Frontal cortex (tissue), 4 donors: ENCODE data around the gene BAIAP2L2. TPM values are rescaled to one million over a fixed set of nuclear protein-coding genes. Genes with fewer than 3 reads are reported as not detected.
"Not testable (repeated sequence)": the region's sequence is repeated elsewhere in the genome, so short reads cannot be mapped to it uniquely, and the experiment has no call there.

Experiments
- DNase-seq, 2 donors: peaks; one replicate each; pipeline ENCODE4 v3.0.0; 2012; ENCODE audit warnings: low spot score in 2 of 2
- FAIRE-seq: peaks from 2 replicates; lab custom pipeline; 2012; peaks lifted over from hg19 to GRCh38; lab: Jason Lieb, UNC
- total RNA-seq: library from RNA; depleted of rRNA; stranded (reverse); fragments of >200 nt; gene quantifications from one replicate; pipeline ENCODE4 v1.2.3, GENCODE V29; 2014
- donor health status: control.
- donor health status: control.
- donor health status: control.

BAIAP2L2 gene
- total RNA-seq, 1 donor from 2014 or later, result under 0.01 TPM

GRCh38 chr22:38085501-38085900 is 25.0 kb downstream of the BAIAP2L2 start:
- FAIRE-seq (no peak), DNase-seq (no peak)

- no peak for DNase-seq
- no peak for FAIRE-seq
Measured at GRCh38 chr22:38085056-38085455, 25.4 kb downstream of the BAIAP2L2 start.

GRCh38 chr22:38083931-38084631 is 26.4 kb downstream of the BAIAP2L2 start, which contains the start of gene SLC16A8:
SLC16A8 (minus strand) TSS chr22:38084184; CDS start chr22:38082873, 1,311 bp downstream.
- DNase-seq (no peak), FAIRE-seq (no peak)

GRCh38 chr22:38082986-38083710 is 27.3 kb downstream of the BAIAP2L2 start:
- no peak for DNase-seq
- FAIRE-seq, result no peak

- no peak for DNase-seq
- no peak for FAIRE-seq
Measured at GRCh38 chr22:38081941-38082828, 28.3 kb downstream of the BAIAP2L2 start.

- no peak for DNase-seq
- FAIRE-seq, result no peak
Measured at GRCh38 chr22:38081636-38081940, 28.9 kb downstream of the BAIAP2L2 start.

- DNase-seq (no peak), FAIRE-seq (no peak)
Measured at GRCh38 chr22:38080850-38081635, 29.4 kb downstream of the BAIAP2L2 start.

- FAIRE-seq (no peak), DNase-seq (no peak)
Measured at GRCh38 chr22:38080474-38080849, 30.0 kb downstream of the BAIAP2L2 start.

GRCh38 chr22:38079804-38080203 is 30.7 kb downstream of the BAIAP2L2 start:
- FAIRE-seq, result no peak
- DNase-seq, result no peak

GRCh38 chr22:38079208-38079607 is 31.3 kb downstream of the BAIAP2L2 start:
- not testable (repeated sequence) for DNase-seq, FAIRE-seq

GRCh38 chr22:38078046-38078840 is 32.2 kb downstream of the BAIAP2L2 start:
- FAIRE-seq, result no peak
- DNase-seq, result no peak

- FAIRE-seq (no peak), DNase-seq (no peak)
Measured at GRCh38 chr22:38077595-38077994, 32.9 kb downstream of the BAIAP2L2 start.

- FAIRE-seq, result no peak
- DNase-seq, result no peak
Measured at GRCh38 chr22:38077096-38077495, 33.4 kb downstream of the BAIAP2L2 start.

- FAIRE-seq (no peak), DNase-seq (no peak)
Measured at GRCh38 chr22:38075961-38076360, 34.5 kb downstream of the BAIAP2L2 start.

GRCh38 chr22:38075105-38075825 is 35.2 kb downstream of the BAIAP2L2 start:
- FAIRE-seq (no peak), DNase-seq (no peak)

GRCh38 chr22:38074181-38075104 is 36.0 kb downstream of the BAIAP2L2 start:
- FAIRE-seq (no peak), DNase-seq (no peak)
